ENCODE data around the gene KRT3.

DNA sequence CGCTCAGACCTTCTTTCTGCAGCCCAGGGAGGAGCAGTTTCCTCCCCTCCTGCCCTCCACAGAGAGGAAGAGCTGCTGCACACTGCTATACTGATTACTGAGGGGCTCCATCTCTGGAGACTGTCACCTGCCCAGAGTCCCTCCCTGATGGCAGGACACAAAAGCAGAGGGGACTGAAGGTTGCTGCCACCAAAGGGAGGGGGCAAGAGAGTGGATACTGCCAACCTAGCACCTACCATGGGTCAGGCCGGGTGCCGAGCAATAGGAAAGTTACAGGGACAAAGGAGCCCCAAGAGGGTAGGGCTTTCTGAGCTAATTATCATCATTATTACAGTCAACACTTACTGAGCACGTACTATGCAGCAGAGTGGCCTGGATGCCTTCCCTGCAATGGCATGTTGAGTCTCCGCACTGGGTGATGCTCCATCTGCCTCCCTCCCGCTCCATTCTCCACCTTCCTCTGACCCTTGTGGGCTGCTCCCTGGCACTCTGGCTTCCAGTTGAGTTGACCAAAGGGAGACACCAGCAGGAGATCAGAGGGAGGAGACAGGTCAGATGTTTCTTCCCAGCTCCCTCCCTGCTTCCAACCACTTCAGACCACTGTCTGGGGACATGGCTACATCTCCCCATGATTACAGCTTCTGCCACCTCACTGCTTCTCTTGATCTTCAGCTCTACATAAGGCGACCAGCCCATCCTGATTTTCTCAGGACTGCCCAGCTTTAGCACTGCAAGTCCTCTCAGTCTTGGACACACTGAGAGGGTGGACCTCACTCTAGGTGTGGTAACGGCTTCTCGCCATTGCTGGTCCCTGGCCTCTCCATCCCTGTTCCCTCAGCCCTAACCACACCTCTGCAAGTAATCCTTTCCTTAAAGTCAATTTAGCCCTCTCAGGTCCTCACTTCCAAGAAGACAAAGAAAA is 40.8 kb upstream of the KRT3 start:
- TF ChIP-seq, protein P1, sequence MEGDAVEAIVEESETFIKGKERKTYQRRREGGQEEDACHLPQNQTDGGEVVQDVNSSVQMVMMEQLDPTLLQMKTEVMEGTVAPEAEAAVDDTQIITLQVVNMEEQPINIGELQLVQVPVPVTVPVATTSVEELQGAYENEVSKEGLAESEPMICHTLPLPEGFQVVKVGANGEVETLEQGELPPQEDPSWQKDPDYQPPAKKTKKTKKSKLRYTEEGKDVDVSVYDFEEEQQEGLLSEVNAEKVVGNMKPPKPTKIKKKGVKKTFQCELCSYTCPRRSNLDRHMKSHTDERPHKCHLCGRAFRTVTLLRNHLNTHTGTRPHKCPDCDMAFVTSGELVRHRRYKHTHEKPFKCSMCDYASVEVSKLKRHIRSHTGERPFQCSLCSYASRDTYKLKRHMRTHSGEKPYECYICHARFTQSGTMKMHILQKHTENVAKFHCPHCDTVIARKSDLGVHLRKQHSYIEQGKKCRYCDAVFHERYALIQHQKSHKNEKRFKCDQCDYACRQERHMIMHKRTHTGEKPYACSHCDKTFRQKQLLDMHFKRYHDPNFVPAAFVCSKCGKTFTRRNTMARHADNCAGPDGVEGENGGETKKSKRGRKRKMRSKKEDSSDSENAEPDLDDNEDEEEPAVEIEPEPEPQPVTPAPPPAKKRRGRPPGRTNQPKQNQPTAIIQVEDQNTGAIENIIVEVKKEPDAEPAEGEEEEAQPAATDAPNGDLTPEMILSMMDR (IDR thresholded peaks at IDR 0.05), result no peak
- TF ChIP-seq POLR2A (IDR thresholded peaks at IDR 0.05), result no peak
